SK-N-SH (cell line): Measurements from ENCODE around the gene IL17B. TPM values are rescaled to one million over a fixed set of nuclear protein-coding genes. Genes with fewer than 3 reads are reported as not detected.
"Not testable (repeated sequence)": the region's sequence is repeated elsewhere in the genome, so short reads cannot be mapped to it uniquely, and the experiment has no call there.

Experiments used
- CTCF ChIA-PET: fragments of 300-600, 350-600 bp; formaldehyde crosslinking; extraction: SDS; loops from one replicate; lab custom pipeline; 2021; lab: Yijun Ruan, JAX
- POLR2A ChIA-PET: fragments of 350-600 bp; sonication (Branson Sonifier 250); formaldehyde crosslinking; extraction: SDS; loops from one replicate; lab custom pipeline; 2020; ENCODE audit warnings: antibody characterized with exemption, inconsistent platforms; lab: Yijun Ruan, JAX
- DNase-seq: peaks from one replicate; pipeline ENCODE4 v3.0.0; 2012
- H2AFZ ChIP-seq: fragments of 200-600 bp; sonication (generic); 2 replicates; pipeline ENCODE4 v1.8.1; 2016; ENCODE audit warnings: antibody characterized with exemption, mild to moderate bottlenecking, low read depth
- H3F3A ChIP-seq: fragments of 200-600 bp; sonication (generic); replicated peaks from 2 replicates; pipeline ENCODE3; 2016; ENCODE audit warnings: antibody characterized with exemption, mild to moderate bottlenecking; ENCODE audit not compliant: insufficient read depth
- H3K27ac ChIP-seq, 2 experiments: fragments of 200-500 bp in 1 of 2; fragments of 200-600 bp in 1 of 2; sonication (Bioruptor generic) in 1 of 2; sonication (generic), shearing (Covaris generic) in 1 of 2; 2 replicates each; pipeline versions ENCODE4 v1.5.1 to v1.6.1; 2014 to 2016; ENCODE audit warnings: low read depth in 2 of 2, inconsistent platforms in 1 of 2, low read length in 1 of 2, mild to moderate bottlenecking in 1 of 2, mixed read lengths in 1 of 2
- H3K27me3 ChIP-seq: fragments of 200-600 bp; sonication (generic), shearing (Covaris generic); 2 replicates; pipeline ENCODE4 v1.6.1; 2016; ENCODE audit warnings: mixed run types; ENCODE audit not compliant: insufficient read depth
- H3K36me3 ChIP-seq, 2 experiments: fragments of 200-500 bp in 1 of 2; fragments of 200-600 bp in 1 of 2; sonication (Bioruptor generic) in 1 of 2; sonication (generic) in 1 of 2; replicated peaks in 1 of 2; 2 replicates each; pipeline versions ENCODE3 to v1.5.1; 2014 to 2016; ENCODE audit warnings: low read length in 1 of 2, mild to moderate bottlenecking in 1 of 2; ENCODE audit not compliant: insufficient read depth in 2 of 2, control insufficient read depth in 1 of 2
- H3K4me1 ChIP-seq, 2 experiments: fragments of 200-500 bp in 1 of 2; fragments of 200-600 bp in 1 of 2; sonication (Bioruptor generic) in 1 of 2; sonication (generic), shearing (Covaris generic) in 1 of 2; 2 replicates each; pipeline versions ENCODE4 v1.5.1 to v1.6.1; 2014 to 2016; ENCODE audit warnings: low read depth in 1 of 2, low read length in 1 of 2, mixed run types in 1 of 2; ENCODE audit not compliant: insufficient read depth in 2 of 2, control insufficient read depth in 1 of 2
- H3K4me2 ChIP-seq: fragments of 200-600 bp; sonication (generic), shearing (Covaris generic); 2 replicates; pipeline ENCODE4 v1.6.1; 2017; ENCODE audit warnings: mixed run types
- H3K4me3 ChIP-seq, 2 experiments: fragments of 200-500 bp in 1 of 2; fragments of 200-600 bp in 1 of 2; sonication (Bioruptor generic) in 1 of 2; sonication (generic), shearing (Covaris generic) in 1 of 2; 2 replicates each; pipeline versions ENCODE4 v1.5.1 to v1.8.1; 2014 to 2016; ENCODE audit warnings: low read depth in 2 of 2, inconsistent platforms in 1 of 2, low read length in 1 of 2, mild to moderate bottlenecking in 1 of 2, mixed read lengths in 1 of 2, moderate library complexity in 1 of 2
- H3K79me2 ChIP-seq: fragments of 200-600 bp; sonication (generic); 2 replicates; pipeline ENCODE4 v1.8.1; 2017; ENCODE audit warnings: mild to moderate bottlenecking; ENCODE audit not compliant: insufficient read depth
- H3K9ac ChIP-seq: fragments of 200-600 bp; sonication (generic); 2 replicates; pipeline ENCODE4 v1.6.1; 2017; ENCODE audit warnings: mixed run types
- H3K9me2 ChIP-seq: fragments of 200-600 bp; sonication (generic); 2 replicates; pipeline ENCODE4 v1.6.1; 2017; ENCODE audit warnings: mixed run types
- H3K9me3 ChIP-seq: fragments of 200-600 bp; sonication (generic); 2 replicates; pipeline ENCODE4 v1.6.1; 2017; ENCODE audit warnings: mixed run types, mild to moderate bottlenecking, moderate library complexity
- H4K20me1 ChIP-seq: fragments of 200-600 bp; sonication (generic); 2 replicates; pipeline ENCODE4 v1.6.1; 2017; ENCODE audit warnings: mild to moderate bottlenecking, mixed run types; ENCODE audit not compliant: insufficient read depth
- FOXJ3 ChIP-seq: sonication (generic); formaldehyde crosslinking; IDR thresholded peaks from 2 replicates; pipeline ENCODE4 v1.5.1; 2020; ENCODE audit warnings: mild to moderate bottlenecking, missing genetic modification reagents
- POLR2AphosphoS5 ChIP-seq: IDR thresholded peaks from 2 replicates; pipeline ENCODE4 v1.6.1; 2012; ENCODE audit warnings: low read depth, low read length
- RCOR1 ChIP-seq: fragments of 150-350 bp; IDR thresholded peaks from 2 replicates; pipeline ENCODE4 v1.6.1; 2017; ENCODE audit warnings: antibody characterized with exemption, low read length
- RFX5 ChIP-seq: IDR thresholded peaks from 2 replicates; pipeline ENCODE4 v1.6.1; 2012; ENCODE audit warnings: mild to moderate bottlenecking, improper control_type of control experiment, low read length
- TEAD4 ChIP-seq: IDR thresholded peaks from 2 replicates; pipeline ENCODE4 v1.4.0; 2012; ENCODE audit warnings: mild to moderate bottlenecking, borderline replicate concordance; ENCODE audit not compliant: insufficient read depth
- WGBS: methylation state at CpG from one replicate; pipeline ENCODE4 v1.1.6; 2017; ENCODE audit warnings: low lambda C conversion rate; 5-methylcytosine and 5-hydroxymethylcytosine counted together
- polyA plus RNA-seq, 3 experiments: library from polyadenylated mRNA; depleted of rRNA; stranded (reverse); fragments of >200 nt; gene quantifications; 2 replicates each; pipeline ENCODE4 v1.2.3, GENCODE V29; 2012
- TF ChIP-seq, protein P1 (sequence below): IDR thresholded peaks from 2 replicates; pipeline ENCODE4 v1.4.0; 2012; ENCODE audit warnings: low read depth, borderline replicate concordance
- TF ChIP-seq, protein P2 (sequence below): IDR thresholded peaks from 2 replicates; pipeline ENCODE4 v1.6.1; 2012; ENCODE audit warnings: mild to moderate bottlenecking, low read depth, low read length, moderate library complexity
- TF ChIP-seq, protein P3 (sequence below): fragments of 150-350 bp; IDR thresholded peaks from 2 replicates; pipeline ENCODE4 v1.6.1; 2017; ENCODE audit warnings: antibody characterized with exemption, low read length, low read depth, borderline replicate concordance

The IL17B gene
- polyA plus RNA-seq, 1 of the 3 experiments (the other 2 are of a cell fraction), result 0.16 TPM

DNA sequence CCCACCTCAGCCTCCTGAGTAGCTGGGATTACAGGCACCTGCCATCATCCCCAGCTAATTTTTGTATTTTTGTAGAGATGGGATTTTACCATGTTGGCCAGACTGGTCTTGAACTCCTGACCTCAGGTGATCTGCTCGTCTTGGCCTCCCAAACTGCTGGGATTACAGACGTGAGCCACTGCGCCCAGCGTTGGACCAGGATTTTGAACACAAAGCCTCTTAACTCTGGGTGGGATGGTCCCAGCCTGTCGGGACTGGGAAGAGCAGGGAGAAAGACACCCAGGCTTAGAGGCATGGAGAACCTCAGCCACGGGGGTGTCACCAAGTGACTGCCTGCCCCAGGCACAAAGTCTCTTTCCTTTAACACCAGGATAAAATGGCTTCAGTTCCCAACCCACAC is 12.0 kb upstream of the IL17B start:
- H3K9me3 ChIP-seq, H3K9me2 ChIP-seq, H3F3A ChIP-seq, H3K79me2 ChIP-seq, H3K27me3 ChIP-seq, H3K4me2 ChIP-seq, H3K27ac ChIP-seq, DNase-seq, H2AFZ ChIP-seq, H3K9ac ChIP-seq, H3K4me1 ChIP-seq, H4K20me1 ChIP-seq, H3K36me3 ChIP-seq, H3K4me3 ChIP-seq, POLR2A ChIA-PET: not testable (repeated sequence)
- 80% methylated on average over 6 of the region's 6 CpGs for WGBS
- CTCF ChIA-PET, result interaction anchor here (0.9 to 41.4 kb wide), 4 partner anchors 9 to 32 kb away, joined by 3 to 1751 read pairs (median 8); no protein-coding TSS in a partner anchor

DNA sequence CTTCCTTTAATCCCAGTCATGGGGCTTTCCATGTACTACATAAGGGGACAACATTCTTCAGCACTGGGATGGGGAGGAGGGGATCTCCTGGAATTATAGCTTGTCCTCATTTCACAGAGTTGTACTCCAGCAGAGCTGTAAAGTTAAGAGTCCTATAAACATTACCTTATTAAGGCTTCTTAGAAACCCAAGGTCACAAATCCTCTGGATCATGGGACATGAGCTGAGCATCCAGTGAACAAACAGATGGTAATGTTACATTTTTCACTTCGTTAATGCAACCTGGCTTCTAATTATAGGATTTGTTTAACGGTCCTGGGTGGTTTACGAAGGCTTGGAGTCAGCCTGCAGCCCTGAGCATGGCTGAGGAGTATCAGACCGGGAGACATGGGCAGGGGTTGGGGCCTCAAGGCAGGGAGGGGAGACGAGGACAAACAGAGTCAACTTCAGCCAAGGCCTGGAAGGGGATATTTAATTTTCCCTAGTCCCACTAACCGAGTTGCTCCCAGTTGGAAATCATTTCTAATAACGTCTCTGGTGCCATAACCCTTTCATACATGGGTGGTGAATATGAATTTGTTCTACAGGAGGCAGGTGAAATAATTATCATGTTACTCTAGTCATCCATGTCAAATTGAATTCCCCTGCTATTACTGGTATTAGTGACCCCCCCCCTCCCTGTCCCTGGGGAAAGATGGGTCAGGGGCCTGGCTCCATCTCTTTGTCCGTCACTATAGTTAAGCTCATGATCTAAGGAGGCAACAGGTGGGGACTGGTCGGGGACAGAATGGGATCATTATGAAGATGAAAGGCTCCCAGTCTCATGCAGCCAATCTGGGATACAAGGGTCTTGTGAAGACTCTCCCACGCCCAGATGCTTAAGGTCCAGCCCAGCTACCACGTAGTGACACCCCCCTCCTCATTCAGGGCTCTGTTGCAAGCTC is 10.7 kb upstream of the IL17B start:
- Histone ChIP-seq H3K9me3 (no peaks in the 10 kb centered on the region), H3K9ac (no peak overlapping the region)
- TF ChIP-seq RCOR1 (no peak), TEAD4 (no peak), RFX5 (no peak), POLR2AphosphoS5 (no peak), FOXJ3 (CRISPR knock-in tag) (no peak)
- TF ChIP-seq, protein P1, sequence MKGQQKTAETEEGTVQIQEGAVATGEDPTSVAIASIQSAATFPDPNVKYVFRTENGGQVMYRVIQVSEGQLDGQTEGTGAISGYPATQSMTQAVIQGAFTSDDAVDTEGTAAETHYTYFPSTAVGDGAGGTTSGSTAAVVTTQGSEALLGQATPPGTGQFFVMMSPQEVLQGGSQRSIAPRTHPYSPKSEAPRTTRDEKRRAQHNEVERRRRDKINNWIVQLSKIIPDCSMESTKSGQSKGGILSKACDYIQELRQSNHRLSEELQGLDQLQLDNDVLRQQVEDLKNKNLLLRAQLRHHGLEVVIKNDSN, result no peak
- TF ChIP-seq, protein P2, sequence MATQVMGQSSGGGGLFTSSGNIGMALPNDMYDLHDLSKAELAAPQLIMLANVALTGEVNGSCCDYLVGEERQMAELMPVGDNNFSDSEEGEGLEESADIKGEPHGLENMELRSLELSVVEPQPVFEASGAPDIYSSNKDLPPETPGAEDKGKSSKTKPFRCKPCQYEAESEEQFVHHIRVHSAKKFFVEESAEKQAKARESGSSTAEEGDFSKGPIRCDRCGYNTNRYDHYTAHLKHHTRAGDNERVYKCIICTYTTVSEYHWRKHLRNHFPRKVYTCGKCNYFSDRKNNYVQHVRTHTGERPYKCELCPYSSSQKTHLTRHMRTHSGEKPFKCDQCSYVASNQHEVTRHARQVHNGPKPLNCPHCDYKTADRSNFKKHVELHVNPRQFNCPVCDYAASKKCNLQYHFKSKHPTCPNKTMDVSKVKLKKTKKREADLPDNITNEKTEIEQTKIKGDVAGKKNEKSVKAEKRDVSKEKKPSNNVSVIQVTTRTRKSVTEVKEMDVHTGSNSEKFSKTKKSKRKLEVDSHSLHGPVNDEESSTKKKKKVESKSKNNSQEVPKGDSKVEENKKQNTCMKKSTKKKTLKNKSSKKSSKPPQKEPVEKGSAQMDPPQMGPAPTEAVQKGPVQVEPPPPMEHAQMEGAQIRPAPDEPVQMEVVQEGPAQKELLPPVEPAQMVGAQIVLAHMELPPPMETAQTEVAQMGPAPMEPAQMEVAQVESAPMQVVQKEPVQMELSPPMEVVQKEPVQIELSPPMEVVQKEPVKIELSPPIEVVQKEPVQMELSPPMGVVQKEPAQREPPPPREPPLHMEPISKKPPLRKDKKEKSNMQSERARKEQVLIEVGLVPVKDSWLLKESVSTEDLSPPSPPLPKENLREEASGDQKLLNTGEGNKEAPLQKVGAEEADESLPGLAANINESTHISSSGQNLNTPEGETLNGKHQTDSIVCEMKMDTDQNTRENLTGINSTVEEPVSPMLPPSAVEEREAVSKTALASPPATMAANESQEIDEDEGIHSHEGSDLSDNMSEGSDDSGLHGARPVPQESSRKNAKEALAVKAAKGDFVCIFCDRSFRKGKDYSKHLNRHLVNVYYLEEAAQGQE, result no peak
- TF ChIP-seq, protein P3, sequence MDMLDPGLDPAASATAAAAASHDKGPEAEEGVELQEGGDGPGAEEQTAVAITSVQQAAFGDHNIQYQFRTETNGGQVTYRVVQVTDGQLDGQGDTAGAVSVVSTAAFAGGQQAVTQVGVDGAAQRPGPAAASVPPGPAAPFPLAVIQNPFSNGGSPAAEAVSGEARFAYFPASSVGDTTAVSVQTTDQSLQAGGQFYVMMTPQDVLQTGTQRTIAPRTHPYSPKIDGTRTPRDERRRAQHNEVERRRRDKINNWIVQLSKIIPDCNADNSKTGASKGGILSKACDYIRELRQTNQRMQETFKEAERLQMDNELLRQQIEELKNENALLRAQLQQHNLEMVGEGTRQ, result no peak
- TF ChIP-seq, all 33 proteins: peak for 0
- Histone ChIP-seq H3K4me3 (no peak overlapping the region), H3F3A (peaks cover 4% of the 10 kb centered on the region), H3K27me3 (no peaks in the 10 kb centered on the region), H3K4me2 (no peak overlapping the region), H3K4me1 (peaks cover 0 to 15% of the 10 kb centered on the region in 2 experiments; a peak in 2 of 4 replicates), H3K27ac (no peak overlapping the region), H2AFZ (no peak overlapping the region), H3K9me2 (no peaks in the 10 kb centered on the region), H4K20me1 (no peaks in the 10 kb centered on the region), H3K36me3 (no peaks in the 10 kb centered on the region), H3K79me2 (no peaks in the 10 kb centered on the region)
- CTCF ChIA-PET, result interaction anchor here (0.8 to 41.4 kb wide), 5 partner anchors 8 to 162 kb away, joined by 3 to 1751 read pairs (median 3); no protein-coding TSS in a partner anchor
- POLR2A ChIA-PET, result no interaction called here
- DNase-seq, result no peak
- WGBS, result 70% methylated on average over 10 of the region's 11 CpGs
